Gastrocnemius medialis (tissue), 4 donors: ENCODE results near the gene FNDC8. TPM values are rescaled to one million over a fixed set of nuclear protein-coding genes. Genes with fewer than 3 reads are reported as not detected.

ENCODE experiments used
- ATAC-seq, 2 donors: fragments of 150-250 bp; one replicate each; pipeline ENCODE4 v1.9.1; 2016
- DNase-seq, 2 donors: peaks; one replicate each; pipeline ENCODE4 v3.0.0-alpha.2; 2019
- H3K27ac ChIP-seq, 4 donors: fragments of 200-600 bp; sonication (generic); 1 replicate in 1 of 4; 2 replicates in 3 of 4; pipeline ENCODE4 v1.5.1; 2016 to 2018; ENCODE audit warnings: mild to moderate bottlenecking in 2 of 4, moderate library complexity in 1 of 4
- H3K27me3 ChIP-seq, 3 donors: fragments of 200-600 bp; sonication (generic) in 2 of 3; 1 replicate in 1 of 3; 2 replicates in 2 of 3; pipeline versions ENCODE4 v1.5.1 to v1.6.0; 2016 to 2019; ENCODE audit warnings: mild to moderate bottlenecking in 1 of 3, moderate library complexity in 1 of 3
- H3K36me3 ChIP-seq, 2 donors: fragments of 200-600 bp; sonication (generic) in 1 of 2; one replicate each; pipeline ENCODE4 v1.5.1; 2017 to 2018
- H3K4me1 ChIP-seq, 2 donors: fragments of 200-600 bp; sonication (generic) in 1 of 2; one replicate each; pipeline ENCODE4 v1.5.1; 2016 to 2017; ENCODE audit warnings: mild to moderate bottlenecking in 2 of 2
- H3K4me3 ChIP-seq, 4 donors: fragments of 200-600 bp; sonication (generic) in 3 of 4; 1 replicate in 1 of 4; 2 replicates in 3 of 4; pipeline ENCODE4 v1.5.1; 2016 to 2019; ENCODE audit warnings: mild to moderate bottlenecking in 2 of 4
- H3K9me3 ChIP-seq, 3 donors: fragments of 200-600 bp; sonication (generic) in 2 of 3; 1 replicate in 1 of 3; 2 replicates in 2 of 3; pipeline ENCODE4 v1.5.1; 2016 to 2019
- CTCF ChIP-seq, 5 experiments: fragments of 450-650 bp in 3 of 5; fragments of 200-600 bp in 2 of 5; sonication (generic) in 2 of 5; IDR thresholded peaks in 4 of 5; conservative IDR thresholded peaks in 1 of 5; 1 replicate in 4 of 5; 2 replicates in 1 of 5; pipeline ENCODE4 v1.5.1; 2016 to 2019; ENCODE audit warnings: antibody characterized with exemption in 5 of 5, mild to moderate bottlenecking in 3 of 5, moderate library complexity in 3 of 5
- POLR2A ChIP-seq, 2 donors: fragments of 450-650 bp; IDR thresholded peaks; one replicate each; pipeline ENCODE4 v1.6.1; 2017; ENCODE audit warnings: antibody characterized with exemption in 2 of 2, mild to moderate bottlenecking in 2 of 2, moderate library complexity in 2 of 2
- in situ Hi-C, 4 donors: fragments of 200-750 bp; cut with MboI; loops; one replicate each; pipeline versions ENCODE4 v1.15.0 to v1.8.0; 2017; ENCODE audit warnings: low sequenced_read_pairs in 4 of 4
- intact Hi-C: fragments of 100-400 bp; cut with DNase I; formaldehyde crosslinking; loops from one replicate; pipeline ENCODE4 v1.15.1; 2023; ENCODE audit warnings: low total_unique reads
- total RNA-seq, 4 donors: library from RNA; depleted of rRNA; stranded (reverse); fragments of >200 nt; gene quantifications; one replicate each; pipeline versions ENCODE4 v1.1.0 to v1.2.3, GENCODE V29; 2016

Gene FNDC8
- total RNA-seq, 4 donors from 2014 or later: not detected

- no peak for ATAC-seq
- intact Hi-C loops: no loop called here
- no peaks in the 10 kb centered on the region for H3K27me3 ChIP-seq
- no peak overlapping the region for H3K27ac ChIP-seq
- no peak overlapping the region for H3K4me3 ChIP-seq
- no peaks in the 10 kb centered on the region for H3K9me3 ChIP-seq
- H3K4me1 ChIP-seq: no peaks in the 10 kb centered on the region
- no peak for DNase-seq
- in situ Hi-C loops: no loop called here
- H3K36me3 ChIP-seq: peaks cover 0 to 57% of the 10 kb centered on the region in 2 donors
- no peak for TF ChIP-seq CTCF (IDR thresholded peaks at IDR 0.05 in 4 of 5, conservative IDR thresholded peaks at IDR 0.05 in 1 of 5)
- no peak for TF ChIP-seq POLR2A (IDR thresholded peaks at IDR 0.05)
Measured at GRCh38 chr17:35132099-35132498, 10.7 kb downstream of the FNDC8 start.

- Histone ChIP-seq H3K27me3 (no peaks in the 10 kb centered on the region), H3K27ac (no peak overlapping the region), H3K4me3 (no peak overlapping the region), H3K9me3 (no peaks in the 10 kb centered on the region), H3K36me3 (peaks cover 0 to 66% of the 10 kb centered on the region in 2 donors), H3K4me1 (no peaks in the 10 kb centered on the region)
- ATAC-seq (no peak), DNase-seq (no peak)
- no peak for TF ChIP-seq CTCF (IDR thresholded peaks at IDR 0.05 in 4 of 5, conservative IDR thresholded peaks at IDR 0.05 in 1 of 5)
- TF ChIP-seq POLR2A (IDR thresholded peaks at IDR 0.05): no peak
- intact Hi-C loops: no loop called here
- in situ Hi-C loops: no loop called here
Measured at GRCh38 chr17:35132816-35133550, 11.6 kb downstream of the FNDC8 start.

- H3K27ac ChIP-seq: no peak overlapping the region
- no peak overlapping the region for H3K4me3 ChIP-seq
- no peak for ATAC-seq
- H3K4me1 ChIP-seq: no peaks in the 10 kb centered on the region
- H3K27me3 ChIP-seq: no peaks in the 10 kb centered on the region
- in situ Hi-C loops: no loop called here
- no peak for DNase-seq
- intact Hi-C loops: no loop called here
- TF ChIP-seq POLR2A (IDR thresholded peaks at IDR 0.05): no peak
- TF ChIP-seq CTCF (IDR thresholded peaks at IDR 0.05 in 4 of 5, conservative IDR thresholded peaks at IDR 0.05 in 1 of 5): no peak
- peaks cover 0 to 88% of the 10 kb centered on the region in 2 donors for H3K36me3 ChIP-seq
- no peaks in the 10 kb centered on the region for H3K9me3 ChIP-seq
Measured at GRCh38 chr17:35135322-35135721, 13.9 kb downstream of the FNDC8 start.

- no peaks in the 10 kb centered on the region for H3K9me3 ChIP-seq
- TF ChIP-seq CTCF (IDR thresholded peaks at IDR 0.05 in 4 of 5, conservative IDR thresholded peaks at IDR 0.05 in 1 of 5): no peak
- TF ChIP-seq POLR2A (IDR thresholded peaks at IDR 0.05): no peak
- in situ Hi-C loops: no loop called here
- H3K36me3 ChIP-seq: peaks cover 0 to 69% of the 10 kb centered on the region in 2 donors
- peaks cover 7 to 15% of the 10 kb centered on the region in 2 donors for H3K4me1 ChIP-seq
- H3K4me3 ChIP-seq: no peak overlapping the region
- DNase-seq: no peak
- intact Hi-C loops: no loop called here
- ATAC-seq: no peak
- no peaks in the 10 kb centered on the region for H3K27me3 ChIP-seq
- H3K27ac ChIP-seq: no peak overlapping the region
Measured at GRCh38 chr17:35138218-35138617, 16.8 kb downstream of the FNDC8 start.
